Endothelial cell of umbilical vein (primary cell): ENCODE results near the gene PHLPP1.

Experiments
- EZH2 ChIP-seq: IDR thresholded peaks from 2 replicates; pipeline ENCODE4 v1.6.1; 2012; ENCODE audit warnings: borderline replicate concordance, low read depth, mild to moderate bottlenecking, moderate library complexity, low read length, inconsistent platforms; ENCODE audit not compliant: severe bottlenecking
- POLR2A ChIP-seq: IDR thresholded peaks from 2 replicates; pipeline ENCODE4 v1.6.1; 2012; ENCODE audit warnings: low read depth, mild to moderate bottlenecking, control low read depth, low read length
- POLR2AphosphoS5 ChIP-seq: IDR thresholded peaks from 2 replicates; pipeline ENCODE4 v1.6.1; 2012; ENCODE audit warnings: low read depth, mild to moderate bottlenecking, control low read depth, low read length, moderate library complexity; ENCODE audit not compliant: insufficient read depth
- TF ChIP-seq, protein P1 (sequence below), 2 donors: IDR thresholded peaks; 1 replicate in 1 of 2; 2 replicates in 1 of 2; pipeline ENCODE4 v1.5.1; 2011; ENCODE audit warnings: low read length in 2 of 2, mild to moderate bottlenecking in 2 of 2, moderate library complexity in 2 of 2, control low read depth in 1 of 2, inconsistent platforms in 1 of 2, low read depth in 1 of 2; ENCODE audit not compliant: insufficient read depth in 1 of 2; ENCODE audit errors: extremely low read depth in 1 of 2

DNA sequence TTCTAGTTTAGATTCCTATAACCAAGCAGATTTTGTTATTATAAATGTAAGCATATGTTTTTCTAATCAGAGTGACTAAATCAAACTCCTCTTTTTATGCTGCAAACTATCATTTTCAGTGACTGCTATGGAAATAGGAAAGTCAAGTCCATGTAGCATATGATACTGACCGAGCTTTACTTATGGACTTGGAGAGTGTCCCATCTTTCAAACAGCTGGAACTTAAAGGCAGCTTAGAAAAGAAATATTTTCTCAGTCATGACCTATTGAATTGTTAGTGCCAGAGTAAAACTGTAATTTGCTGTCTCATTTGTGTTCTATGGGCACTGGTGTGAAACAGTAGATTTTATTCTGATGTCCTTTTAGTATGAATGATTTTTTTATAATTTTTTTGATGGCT is 76.7 kb downstream of the PHLPP1 start:
- TF ChIP-seq POLR2A: no peak
- no peak for TF ChIP-seq EZH2
- TF ChIP-seq, protein P1, sequence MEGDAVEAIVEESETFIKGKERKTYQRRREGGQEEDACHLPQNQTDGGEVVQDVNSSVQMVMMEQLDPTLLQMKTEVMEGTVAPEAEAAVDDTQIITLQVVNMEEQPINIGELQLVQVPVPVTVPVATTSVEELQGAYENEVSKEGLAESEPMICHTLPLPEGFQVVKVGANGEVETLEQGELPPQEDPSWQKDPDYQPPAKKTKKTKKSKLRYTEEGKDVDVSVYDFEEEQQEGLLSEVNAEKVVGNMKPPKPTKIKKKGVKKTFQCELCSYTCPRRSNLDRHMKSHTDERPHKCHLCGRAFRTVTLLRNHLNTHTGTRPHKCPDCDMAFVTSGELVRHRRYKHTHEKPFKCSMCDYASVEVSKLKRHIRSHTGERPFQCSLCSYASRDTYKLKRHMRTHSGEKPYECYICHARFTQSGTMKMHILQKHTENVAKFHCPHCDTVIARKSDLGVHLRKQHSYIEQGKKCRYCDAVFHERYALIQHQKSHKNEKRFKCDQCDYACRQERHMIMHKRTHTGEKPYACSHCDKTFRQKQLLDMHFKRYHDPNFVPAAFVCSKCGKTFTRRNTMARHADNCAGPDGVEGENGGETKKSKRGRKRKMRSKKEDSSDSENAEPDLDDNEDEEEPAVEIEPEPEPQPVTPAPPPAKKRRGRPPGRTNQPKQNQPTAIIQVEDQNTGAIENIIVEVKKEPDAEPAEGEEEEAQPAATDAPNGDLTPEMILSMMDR (IDR thresholded peaks at IDR 0.05; ENCODE audit: extremely low read depth in 1 of 2, insufficient read depth in 1 of 2, low read depth in 1 of 2, low read length in 2 of 2): no peak
- no peak for TF ChIP-seq POLR2AphosphoS5
